Measurements from ENCODE around the gene PTPRA. TPM values are rescaled to one million over a fixed set of nuclear protein-coding genes. Genes with fewer than 3 reads are reported as not detected.

Gene PTPRA
- total and polyA plus RNA-seq, 9 of the 15 experiments (the other 6 are each of a cell fraction or from before 2014, with no cell fraction given), result 3.4 to 80.5 (median 28.0) TPM

DNA sequence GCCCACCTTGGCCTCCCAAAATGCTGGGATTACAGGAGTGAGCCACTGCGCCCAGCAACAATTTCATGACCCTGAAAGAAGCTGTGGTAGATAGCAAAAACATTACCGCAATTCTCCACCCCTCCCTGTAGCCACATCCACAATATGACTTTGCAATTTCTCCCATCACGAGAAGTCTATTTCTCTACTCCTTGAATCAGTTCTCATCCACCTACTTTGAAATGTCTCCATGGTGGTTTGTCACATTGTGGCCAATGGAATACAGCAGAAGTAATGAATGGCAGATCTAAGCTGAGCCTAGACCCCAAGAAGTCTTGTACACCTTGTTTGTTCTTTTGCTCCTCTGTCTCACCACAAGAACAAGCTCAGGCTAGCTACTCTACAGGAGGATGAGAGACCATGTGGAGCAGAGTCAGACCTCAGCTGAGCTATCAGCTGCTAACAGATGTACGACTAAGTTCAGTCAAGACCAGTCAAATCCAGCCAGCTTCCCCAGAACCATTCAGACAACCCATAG is 204.4 kb downstream of the PTPRA start (continued):
- TF ChIP-seq ARID1B (IDR thresholded peaks at IDR 0.05) (peak; percentile 87), ZNF511 (CRISPR knock-in tag; IDR thresholded peaks at IDR 0.05) (no peak), REST (IDR thresholded peaks at IDR 0.05; ENCODE audit: borderline replicate concordance) (peak; percentile 98), REST (CRISPR knock-in tag; IDR thresholded peaks at IDR 0.05; ENCODE audit: low read depth) (no peak), ETV1 (tag; conservative IDR thresholded peaks at IDR 0.05; ENCODE audit: low read depth) (no peak), BCOR (IDR thresholded peaks at IDR 0.05) (0 out of 2 replicates have a peak, but pooled peaks have one; percentile 36), SREBF1 (IDR thresholded peaks at IDR 0.05; ENCODE audit: borderline replicate concordance, low read depth, low read length) (no peak), EP400 (IDR thresholded peaks at IDR 0.05) (peak; percentile 82), SIN3A (IDR thresholded peaks at IDR 0.05; ENCODE audit: borderline replicate concordance in 2 of 2, control insufficient read depth in 1 of 2, low read depth in 2 of 2, low read length in 2 of 2) (peak in 1 of 2 experiments; percentile 45; a peak in 1 of 4 replicates), JUND (IDR thresholded peaks at IDR 0.05; ENCODE audit: borderline replicate concordance, low read depth, low read length) (0 out of 2 replicates have a peak, but pooled peaks have one; percentile 9), JUND (tag; IDR thresholded peaks at IDR 0.05; ENCODE audit: borderline replicate concordance, low read depth, low read length) (peak; percentile 37; the same call in 2 of the 3 replicates), MNT (conservative IDR thresholded peaks at IDR 0.05) (peak; percentile 63 to 82), RBFOX2 (IDR thresholded peaks at IDR 0.05; ENCODE audit: low read depth, low read length) (0 out of 2 replicates have a peak, but pooled peaks have one; percentile 22), HDAC1 (IDR thresholded peaks at IDR 0.05) (peak in 1 of 2 experiments; percentile 78; a peak in 2 of 4 replicates)
- TF ChIP-seq, protein P1, sequence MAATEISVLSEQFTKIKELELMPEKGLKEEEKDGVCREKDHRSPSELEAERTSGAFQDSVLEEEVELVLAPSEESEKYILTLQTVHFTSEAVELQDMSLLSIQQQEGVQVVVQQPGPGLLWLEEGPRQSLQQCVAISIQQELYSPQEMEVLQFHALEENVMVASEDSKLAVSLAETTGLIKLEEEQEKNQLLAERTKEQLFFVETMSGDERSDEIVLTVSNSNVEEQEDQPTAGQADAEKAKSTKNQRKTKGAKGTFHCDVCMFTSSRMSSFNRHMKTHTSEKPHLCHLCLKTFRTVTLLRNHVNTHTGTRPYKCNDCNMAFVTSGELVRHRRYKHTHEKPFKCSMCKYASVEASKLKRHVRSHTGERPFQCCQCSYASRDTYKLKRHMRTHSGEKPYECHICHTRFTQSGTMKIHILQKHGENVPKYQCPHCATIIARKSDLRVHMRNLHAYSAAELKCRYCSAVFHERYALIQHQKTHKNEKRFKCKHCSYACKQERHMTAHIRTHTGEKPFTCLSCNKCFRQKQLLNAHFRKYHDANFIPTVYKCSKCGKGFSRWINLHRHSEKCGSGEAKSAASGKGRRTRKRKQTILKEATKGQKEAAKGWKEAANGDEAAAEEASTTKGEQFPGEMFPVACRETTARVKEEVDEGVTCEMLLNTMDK (IDR thresholded peaks at IDR 0.05; ENCODE audit: borderline replicate concordance, insufficient read depth, low read depth, low read length, poor library complexity, severe bottlenecking), result no peak

All from K562 (cell line).